Measurements from ENCODE around the gene HOXD11. TPM values are rescaled to one million over a fixed set of nuclear protein-coding genes. Genes with fewer than 3 reads are reported as not detected.

Gene HOXD11
- total RNA-seq, 1 donor from 2014 or later = 1.1 TPM

DNA sequence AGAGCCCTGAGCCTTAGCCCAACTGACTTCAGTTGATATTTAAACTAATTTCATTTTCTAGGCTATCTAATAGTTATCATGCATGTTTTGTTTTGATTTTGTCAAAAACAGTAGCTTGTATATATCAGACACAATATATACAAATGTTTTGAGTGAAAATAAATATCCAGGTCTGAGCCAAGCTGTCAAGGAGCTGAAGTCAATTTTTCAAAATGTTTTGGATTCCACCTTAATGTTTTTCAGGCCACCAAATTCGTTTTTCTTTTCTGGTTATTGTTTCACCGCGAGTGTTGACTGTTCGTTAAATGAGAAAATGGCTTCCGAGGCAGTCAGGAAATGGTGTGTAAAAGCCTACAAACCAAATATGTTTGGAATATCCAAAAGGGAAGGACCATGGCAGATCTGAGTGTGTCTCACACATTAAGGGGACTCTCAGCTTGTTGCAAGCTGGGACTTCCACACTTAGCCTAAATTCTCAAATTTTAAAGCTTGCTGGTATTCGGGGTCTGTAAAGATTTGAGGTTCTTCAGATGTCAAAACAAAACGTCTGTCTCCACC, 4.7 kb upstream of the HOXD11 start:
- no peaks in the 10 kb centered on the region for H3K9me3 Mint-ChIP-seq

DNA sequence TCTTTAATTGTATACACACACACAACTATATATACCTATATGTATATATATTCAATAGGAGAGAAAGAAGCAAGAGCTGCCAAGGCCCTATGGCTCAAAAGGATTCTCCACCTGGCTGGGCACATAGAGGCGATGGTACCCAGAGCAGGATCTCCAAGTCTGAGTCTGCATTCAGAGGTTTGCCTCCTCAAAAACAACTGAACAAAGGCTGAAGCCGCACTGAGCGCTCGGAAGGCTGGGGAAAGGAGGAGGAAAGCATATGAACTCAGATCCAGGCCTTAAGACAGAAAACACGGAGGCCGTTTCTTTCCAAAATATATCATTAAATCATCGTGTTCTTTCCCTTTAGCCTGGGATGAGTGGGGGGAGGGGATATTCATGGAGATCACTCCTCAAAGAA, 3.9 kb upstream of the HOXD11 start:
- no peaks in the 10 kb centered on the region for H3K9me3 Mint-ChIP-seq
- H3K4me3 Mint-ChIP-seq = no peak overlapping the region
- TF ChIP-seq, protein P1, sequence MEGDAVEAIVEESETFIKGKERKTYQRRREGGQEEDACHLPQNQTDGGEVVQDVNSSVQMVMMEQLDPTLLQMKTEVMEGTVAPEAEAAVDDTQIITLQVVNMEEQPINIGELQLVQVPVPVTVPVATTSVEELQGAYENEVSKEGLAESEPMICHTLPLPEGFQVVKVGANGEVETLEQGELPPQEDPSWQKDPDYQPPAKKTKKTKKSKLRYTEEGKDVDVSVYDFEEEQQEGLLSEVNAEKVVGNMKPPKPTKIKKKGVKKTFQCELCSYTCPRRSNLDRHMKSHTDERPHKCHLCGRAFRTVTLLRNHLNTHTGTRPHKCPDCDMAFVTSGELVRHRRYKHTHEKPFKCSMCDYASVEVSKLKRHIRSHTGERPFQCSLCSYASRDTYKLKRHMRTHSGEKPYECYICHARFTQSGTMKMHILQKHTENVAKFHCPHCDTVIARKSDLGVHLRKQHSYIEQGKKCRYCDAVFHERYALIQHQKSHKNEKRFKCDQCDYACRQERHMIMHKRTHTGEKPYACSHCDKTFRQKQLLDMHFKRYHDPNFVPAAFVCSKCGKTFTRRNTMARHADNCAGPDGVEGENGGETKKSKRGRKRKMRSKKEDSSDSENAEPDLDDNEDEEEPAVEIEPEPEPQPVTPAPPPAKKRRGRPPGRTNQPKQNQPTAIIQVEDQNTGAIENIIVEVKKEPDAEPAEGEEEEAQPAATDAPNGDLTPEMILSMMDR (conservative IDR thresholded peaks at IDR 0.05) = no peak
- H3K27me3 Mint-ChIP-seq = peaks cover 90% of the 10 kb centered on the region
- no peak overlapping the region for H3K27ac Mint-ChIP-seq
- no peaks in the 10 kb centered on the region for H3K36me3 Mint-ChIP-seq
- H3K4me1 Mint-ChIP-seq (ENCODE audit: unreplicated experiment) = peaks cover 14% of the 10 kb centered on the region
- peak; percentile 45 for DNase-seq (ENCODE audit: extremely low spot score, unreplicated experiment)

More for the DNA sequence above, 4.7 kb upstream of the HOXD11 start:
- DNase-seq (ENCODE audit: extremely low spot score, unreplicated experiment) = no peak
- TF ChIP-seq, protein P1 (conservative IDR thresholded peaks at IDR 0.05) = no peak
- H3K4me1 Mint-ChIP-seq (ENCODE audit: unreplicated experiment) = peaks cover 14% of the 10 kb centered on the region
- no peaks in the 10 kb centered on the region for H3K36me3 Mint-ChIP-seq
- H3K27ac Mint-ChIP-seq = no peak overlapping the region
- H3K4me3 Mint-ChIP-seq = no peak overlapping the region
- peaks cover 95% of the 10 kb centered on the region for H3K27me3 Mint-ChIP-seq

DNA sequence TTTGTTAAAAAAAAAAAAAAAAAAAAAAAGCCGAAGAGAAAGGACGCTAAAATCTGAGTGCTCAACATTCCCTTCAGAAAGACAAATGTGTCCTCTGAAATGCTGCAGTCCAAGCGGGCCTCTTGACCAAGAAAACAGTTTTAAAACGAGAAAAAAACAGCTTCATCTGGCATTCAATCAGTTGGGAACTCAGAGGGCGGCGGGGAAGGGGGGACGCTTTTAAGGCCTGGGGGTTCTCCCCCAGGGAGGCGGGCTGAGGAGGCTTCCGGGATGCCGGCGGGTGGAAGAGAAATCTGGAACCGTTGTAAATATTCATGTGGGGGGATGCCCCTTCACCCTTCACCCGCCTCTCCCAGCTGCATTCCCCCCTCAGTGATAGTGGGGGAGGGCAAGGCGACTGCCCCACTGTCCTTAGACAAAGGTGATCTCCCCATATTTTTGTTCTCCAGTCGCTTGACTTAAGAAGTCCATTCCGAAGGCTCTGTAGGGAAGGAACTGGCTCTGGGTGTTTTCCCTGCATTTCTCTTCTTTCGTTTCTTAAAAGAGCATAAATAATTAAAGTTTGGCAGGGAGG, 3.3 kb upstream of the HOXD11 start:
- Mint-ChIP-seq H3K36me3 (no peaks in the 10 kb centered on the region), H3K27ac (no peak overlapping the region), H3K27me3 (peaks cover 90% of the 10 kb centered on the region), H3K9me3 (no peaks in the 10 kb centered on the region), H3K4me3 (peak overlapping the region; percentile 68), H3K4me1 (ENCODE audit: unreplicated experiment) (peaks cover 14% of the 10 kb centered on the region)
- DNase-seq (ENCODE audit: extremely low spot score, unreplicated experiment) = peak; percentile 44
- TF ChIP-seq, protein P1 (conservative IDR thresholded peaks at IDR 0.05) = no peak

DNA sequence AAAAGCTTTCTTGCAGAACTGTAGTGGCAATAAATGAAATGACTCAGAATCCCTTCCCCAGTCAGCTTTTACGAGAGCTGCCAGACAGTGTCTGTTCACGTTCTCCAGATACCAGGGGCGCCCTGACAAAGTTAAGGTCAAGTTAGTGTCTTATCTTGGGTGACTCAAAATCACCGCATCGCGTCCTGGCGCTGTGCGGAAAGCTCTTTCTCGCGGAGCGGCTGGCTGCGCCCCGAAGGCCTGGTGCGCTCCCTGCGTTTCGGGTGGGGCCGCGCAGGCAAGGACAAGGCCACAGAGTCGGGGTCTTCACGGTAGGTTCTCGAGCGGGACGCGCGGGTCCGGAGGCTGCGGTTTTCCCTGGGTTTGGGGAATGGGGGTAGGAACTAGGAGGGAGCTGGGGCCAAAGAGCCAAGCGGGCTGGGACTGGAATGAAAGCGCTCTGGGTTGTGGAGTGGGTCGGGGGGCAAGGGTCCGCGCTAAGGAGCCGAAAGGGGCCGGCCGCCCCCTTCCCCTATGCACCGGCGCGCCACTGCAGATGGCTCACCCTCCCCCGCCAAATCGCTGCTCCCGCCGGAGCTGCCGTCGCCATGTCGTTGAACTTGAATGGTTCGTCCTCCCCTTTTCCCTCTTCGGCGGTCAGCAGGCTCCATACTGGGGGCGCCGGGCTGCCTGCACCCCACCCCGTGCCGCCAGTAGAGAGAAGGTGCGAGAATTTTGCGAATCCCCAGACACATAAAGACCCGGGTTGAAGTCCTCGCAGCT, 2.6 kb upstream of the HOXD11 start:
- Mint-ChIP-seq H3K4me1 (ENCODE audit: unreplicated experiment) (peaks cover 14% of the 10 kb centered on the region), H3K27ac (no peak overlapping the region), H3K27me3 (peaks cover 90% of the 10 kb centered on the region), H3K4me3 (peak overlapping the region; percentile 80), H3K36me3 (no peaks in the 10 kb centered on the region), H3K9me3 (no peaks in the 10 kb centered on the region)
- peak; percentile 67 for DNase-seq (ENCODE audit: extremely low spot score, unreplicated experiment)
- TF ChIP-seq, protein P1 (conservative IDR thresholded peaks at IDR 0.05) = no peak

DNA sequence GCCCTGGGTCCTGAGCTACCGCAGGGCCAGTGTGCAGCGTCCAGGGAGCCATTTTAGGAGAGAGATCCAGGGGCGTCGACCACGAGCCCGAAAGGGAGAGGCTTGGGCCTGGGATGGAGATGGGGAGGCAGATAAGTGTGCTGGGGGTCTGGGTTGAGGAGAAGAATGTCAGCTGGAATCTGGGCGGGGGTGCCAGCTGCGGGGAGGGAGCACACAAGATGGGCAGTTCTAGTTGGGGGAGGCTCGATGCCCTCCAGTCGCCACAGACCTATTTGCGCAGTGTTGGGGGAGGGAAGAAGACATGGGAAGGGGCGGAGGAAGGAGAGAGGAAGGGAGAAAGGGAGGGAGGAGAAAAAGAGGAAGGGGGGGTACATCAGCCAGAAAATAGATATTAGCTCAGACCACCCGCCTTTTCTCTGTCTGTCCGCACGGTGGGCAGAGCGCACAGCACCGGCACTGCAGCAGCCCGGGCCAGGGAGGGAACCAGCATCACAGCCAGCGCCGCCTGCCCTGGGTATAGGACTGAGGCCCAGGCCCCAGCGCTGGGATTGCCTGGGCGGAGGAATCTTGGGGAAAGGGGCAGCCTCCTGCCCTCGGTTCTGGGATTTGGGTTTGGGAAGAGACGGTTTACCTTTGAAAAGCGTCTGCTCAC, 1.9 kb upstream of the HOXD11 start:
- no peaks in the 10 kb centered on the region for H3K36me3 Mint-ChIP-seq
- H3K27ac Mint-ChIP-seq = peak overlapping the region; percentile 14
- peak overlapping the region; percentile 80 for H3K4me3 Mint-ChIP-seq
- no peaks in the 10 kb centered on the region for H3K9me3 Mint-ChIP-seq
- DNase-seq (ENCODE audit: extremely low spot score, unreplicated experiment) = no peak
- peaks cover 92% of the 10 kb centered on the region for H3K27me3 Mint-ChIP-seq
- H3K4me1 Mint-ChIP-seq (ENCODE audit: unreplicated experiment) = peaks cover 14% of the 10 kb centered on the region
- TF ChIP-seq, protein P1 (conservative IDR thresholded peaks at IDR 0.05) = no peak
